GM18867 (cell line): ENCODE data around the gene GLIS1.
"Not testable (repeated sequence)": the region's sequence is repeated elsewhere in the genome, so short reads cannot be mapped to it uniquely, and the experiment has no call there.

Source experiments
- ATAC-seq: cut with Tn5 transposase; IDR thresholded peaks from one replicate; pipeline ENCODE4 v1.9.1; 2021; ENCODE audit warnings: mild to moderate bottlenecking, moderate library complexity; ENCODE audit not compliant: unreplicated experiment

GLIS1 gene

GRCh38 chr1:53739109-53739681 lies at the start of gene GLIS1:
GLIS1 (minus strand) TSS chr1:53739164; CDS start chr1:53738064, 1,100 bp downstream.
- ATAC-seq, result peak; percentile 95

- no peak for ATAC-seq
Observed at GRCh38 chr1:53787655-53788054, 48.7 kb upstream of the GLIS1 start.

- no peak for ATAC-seq
Observed at GRCh38 chr1:53783056-53783455, 44.1 kb upstream of the GLIS1 start.

GRCh38 chr1:53781654-53782053 lies 42.7 kb upstream of the GLIS1 start:
- no peak for ATAC-seq

- no peak for ATAC-seq
Observed at GRCh38 chr1:53777272-53777671, 38.3 kb upstream of the GLIS1 start.

GRCh38 chr1:53771648-53772047 lies 32.7 kb upstream of the GLIS1 start:
- ATAC-seq, result no peak

- no peak for ATAC-seq
Observed at GRCh38 chr1:53769780-53770179, 30.8 kb upstream of the GLIS1 start.

- ATAC-seq, result no peak
Observed at GRCh38 chr1:53769184-53769583, 30.2 kb upstream of the GLIS1 start.

- no peak for ATAC-seq
Observed at GRCh38 chr1:53766831-53767405, 28.0 kb upstream of the GLIS1 start.

- ATAC-seq, result no peak
Observed at GRCh38 chr1:53766194-53766742, 27.3 kb upstream of the GLIS1 start.

- no peak for ATAC-seq
Observed at GRCh38 chr1:53765657-53766056, 26.7 kb upstream of the GLIS1 start.

GRCh38 chr1:53763911-53764310 lies 24.9 kb upstream of the GLIS1 start:
- ATAC-seq, result no peak

- ATAC-seq, result no peak
Observed at GRCh38 chr1:53763461-53763860, 24.5 kb upstream of the GLIS1 start.

- ATAC-seq, result not testable (repeated sequence)
Observed at GRCh38 chr1:53760497-53760896, 21.5 kb upstream of the GLIS1 start.

GRCh38 chr1:53755874-53756273 lies 16.9 kb upstream of the GLIS1 start:
- no peak for ATAC-seq

- no peak for ATAC-seq
Observed at GRCh38 chr1:53754484-53755312, 15.7 kb upstream of the GLIS1 start.

GRCh38 chr1:53752281-53752680 lies 13.3 kb upstream of the GLIS1 start:
- ATAC-seq, result no peak

GRCh38 chr1:53747841-53748240 lies 8.9 kb upstream of the GLIS1 start:
- ATAC-seq, result no peak

GRCh38 chr1:53740621-53741105 lies 1.7 kb upstream of the GLIS1 start:
- no peak for ATAC-seq

GRCh38 chr1:53738205-53739108 lies 507 bp downstream of the GLIS1 start:
- peak; percentile 20 for ATAC-seq
